ENCODE data around the gene EFCAB6. TPM values are rescaled to one million over a fixed set of nuclear protein-coding genes. Genes with fewer than 3 reads are reported as not detected.

EFCAB6 gene
- total RNA-seq, 1 donor from 2014 or later: 1.5 TPM

GRCh38 chr22:43706571-43707328, 105.4 kb downstream of the EFCAB6 start:
- no peak for DNase-seq (ENCODE audit: low read depth, low spot score)
- Mint-ChIP-seq H3K27ac (ENCODE audit: unreplicated experiment) (no peak overlapping the region), H3K9me3 (peaks cover 4% of the 10 kb centered on the region), H3K27me3 (ENCODE audit: low read depth) (no peaks in the 10 kb centered on the region), H3K4me3 (no peak overlapping the region), H3K4me1 (no peaks in the 10 kb centered on the region), H3K36me3 (ENCODE audit: low read depth) (peaks cover 10% of the 10 kb centered on the region)
- TF ChIP-seq CTCF (conservative IDR thresholded peaks at IDR 0.05): no peak

- H3K4me1 Mint-ChIP-seq: no peaks in the 10 kb centered on the region
- H3K9me3 Mint-ChIP-seq: peaks cover 4% of the 10 kb centered on the region
- no peaks in the 10 kb centered on the region for H3K27me3 Mint-ChIP-seq (ENCODE audit: low read depth)
- no peak overlapping the region for H3K27ac Mint-ChIP-seq (ENCODE audit: unreplicated experiment)
- TF ChIP-seq CTCF (conservative IDR thresholded peaks at IDR 0.05): no peak
- H3K36me3 Mint-ChIP-seq (ENCODE audit: low read depth): peaks cover 10% of the 10 kb centered on the region
- no peak overlapping the region for H3K4me3 Mint-ChIP-seq
- no peak for DNase-seq (ENCODE audit: low read depth, low spot score)
Measured at GRCh38 chr22:43706151-43706550, 106.0 kb downstream of the EFCAB6 start.

GRCh38 chr22:43704051-43704450, 108.1 kb downstream of the EFCAB6 start:
- Mint-ChIP-seq H3K27me3 (ENCODE audit: low read depth) (peaks cover 6% of the 10 kb centered on the region), H3K9me3 (peaks cover 8% of the 10 kb centered on the region), H3K36me3 (ENCODE audit: low read depth) (peaks cover 10% of the 10 kb centered on the region), H3K4me1 (no peaks in the 10 kb centered on the region), H3K4me3 (no peak overlapping the region), H3K27ac (ENCODE audit: unreplicated experiment) (no peak overlapping the region)
- no peak for TF ChIP-seq CTCF (conservative IDR thresholded peaks at IDR 0.05)
- DNase-seq (ENCODE audit: low read depth, low spot score): no peak

- DNase-seq (ENCODE audit: low read depth, low spot score): no peak
- Mint-ChIP-seq H3K27me3 (ENCODE audit: low read depth) (peaks cover 6% of the 10 kb centered on the region), H3K27ac (ENCODE audit: unreplicated experiment) (no peak overlapping the region), H3K9me3 (peaks cover 5% of the 10 kb centered on the region), H3K36me3 (ENCODE audit: low read depth) (no peaks in the 10 kb centered on the region), H3K4me1 (no peaks in the 10 kb centered on the region), H3K4me3 (no peak overlapping the region)
- no peak for TF ChIP-seq CTCF (conservative IDR thresholded peaks at IDR 0.05)
Measured at GRCh38 chr22:43698403-43698802, 113.7 kb downstream of the EFCAB6 start.

GRCh38 chr22:43697894-43698293, 114.2 kb downstream of the EFCAB6 start:
- DNase-seq (ENCODE audit: low read depth, low spot score): no peak
- Mint-ChIP-seq H3K4me3 (no peak overlapping the region), H3K4me1 (no peaks in the 10 kb centered on the region), H3K27ac (ENCODE audit: unreplicated experiment) (no peak overlapping the region), H3K9me3 (peaks cover 5% of the 10 kb centered on the region), H3K36me3 (ENCODE audit: low read depth) (no peaks in the 10 kb centered on the region), H3K27me3 (ENCODE audit: low read depth) (peaks cover 6% of the 10 kb centered on the region)
- TF ChIP-seq CTCF (conservative IDR thresholded peaks at IDR 0.05): no peak
